Measurements from ENCODE around the gene WDR64.
"Not testable (repeated sequence)": the region's sequence is repeated elsewhere in the genome, so short reads cannot be mapped to it uniquely, and the experiment has no call there.

WDR64 gene

DNA sequence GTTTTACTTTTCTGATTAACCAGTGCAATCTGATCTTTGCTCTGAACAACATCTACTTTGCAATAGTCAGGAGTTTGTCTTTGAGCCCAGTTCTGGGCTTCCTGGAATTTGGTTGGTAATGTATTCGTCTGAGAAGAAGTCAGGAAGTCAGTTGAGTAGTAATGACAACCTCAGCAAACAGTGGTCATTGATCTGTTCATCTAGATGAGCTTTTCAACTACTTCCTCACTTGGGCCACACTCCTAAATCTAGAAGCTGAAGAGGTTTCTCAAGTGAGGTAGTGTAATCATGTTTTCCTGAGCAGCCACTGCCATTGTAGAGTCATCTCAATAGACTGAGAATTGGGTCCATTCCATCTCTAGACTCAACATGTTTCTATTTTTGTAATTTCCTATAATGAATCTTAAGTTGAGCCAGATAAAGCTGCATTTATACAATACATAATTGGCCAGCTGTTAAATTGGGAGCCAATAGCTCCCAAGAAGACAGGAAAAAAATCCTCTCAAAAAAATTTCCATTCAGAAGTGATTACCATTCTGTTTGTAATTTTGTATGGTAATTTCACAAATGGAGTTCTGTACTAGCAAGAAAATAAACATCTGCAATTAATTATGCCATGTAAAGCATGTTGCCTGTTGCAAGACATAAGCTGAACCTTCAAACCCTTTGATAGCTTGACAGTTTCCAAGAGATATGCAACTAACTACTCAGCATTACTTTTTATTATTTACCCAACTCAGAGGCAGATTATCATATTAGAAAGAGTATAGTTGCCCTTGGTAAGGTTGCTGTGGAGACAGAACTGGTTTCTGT, 49.6 kb downstream of the WDR64 start:
- no peak for DNase-seq (ENCODE audit: low read depth in 2 of 2)

DNA sequence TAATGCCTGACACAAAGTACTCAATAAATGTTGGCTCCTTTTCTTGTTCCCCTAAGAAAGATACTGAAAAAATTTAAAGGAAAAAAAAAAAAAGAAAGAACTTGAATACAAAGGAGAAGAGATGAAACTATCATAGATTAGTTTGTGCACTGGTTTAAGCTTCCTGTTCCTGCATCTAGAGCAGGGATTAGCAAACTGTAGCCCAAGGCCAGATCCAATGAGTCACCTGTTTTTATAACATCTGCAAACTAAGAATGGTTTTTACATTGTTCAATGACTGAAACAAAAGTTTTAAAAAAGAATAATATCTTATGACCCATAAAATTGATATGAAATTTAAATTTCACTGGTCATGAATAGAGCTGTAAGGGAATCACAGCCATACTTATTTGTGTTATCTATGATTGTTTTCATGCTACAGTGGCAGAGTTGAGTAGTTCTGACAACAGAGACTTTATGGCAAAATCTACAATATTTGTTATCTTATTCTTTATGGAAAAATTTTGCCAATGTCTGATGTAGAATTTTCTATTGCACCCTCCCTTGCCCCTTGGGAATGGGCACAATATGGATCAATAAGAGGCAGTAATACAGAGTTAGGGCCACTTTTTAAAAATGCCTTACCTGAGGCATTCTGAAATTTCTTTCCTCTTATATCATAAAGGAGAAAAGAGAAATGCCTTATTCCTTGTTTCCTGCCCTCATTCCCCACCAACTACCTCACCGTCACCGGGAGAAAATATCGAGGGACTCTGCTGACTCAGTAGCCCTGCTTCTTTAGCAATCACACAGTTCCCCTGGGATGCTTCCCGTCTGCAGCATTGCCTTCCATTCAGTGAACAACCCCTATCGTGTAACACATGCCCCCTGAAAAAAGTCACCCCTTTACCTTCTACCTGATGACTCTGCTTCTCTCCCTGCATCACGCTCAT, 50.6 kb downstream of the WDR64 start:
- DNase-seq (ENCODE audit: low read depth in 2 of 2): no peak

DNA sequence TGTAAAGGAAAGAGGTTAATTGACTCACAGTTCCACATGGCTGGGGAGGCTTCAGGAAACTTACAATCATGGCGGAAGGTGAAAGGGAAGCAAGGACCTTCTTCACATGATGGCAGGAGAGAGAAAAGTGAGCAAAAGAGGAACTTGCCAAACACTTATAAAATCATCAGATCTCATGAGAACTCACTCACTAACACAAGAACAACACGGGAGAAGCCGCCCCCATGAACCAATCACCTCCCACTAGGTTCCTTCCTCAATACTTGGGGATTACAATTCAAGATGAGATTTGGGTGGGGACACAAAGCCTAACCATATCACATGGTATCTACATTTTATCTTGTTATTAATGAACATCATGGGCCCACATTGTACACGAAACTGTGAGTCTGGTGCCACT, 51.7 kb downstream of the WDR64 start:
- DNase-seq (ENCODE audit: low read depth in 2 of 2): not testable (repeated sequence)

DNA sequence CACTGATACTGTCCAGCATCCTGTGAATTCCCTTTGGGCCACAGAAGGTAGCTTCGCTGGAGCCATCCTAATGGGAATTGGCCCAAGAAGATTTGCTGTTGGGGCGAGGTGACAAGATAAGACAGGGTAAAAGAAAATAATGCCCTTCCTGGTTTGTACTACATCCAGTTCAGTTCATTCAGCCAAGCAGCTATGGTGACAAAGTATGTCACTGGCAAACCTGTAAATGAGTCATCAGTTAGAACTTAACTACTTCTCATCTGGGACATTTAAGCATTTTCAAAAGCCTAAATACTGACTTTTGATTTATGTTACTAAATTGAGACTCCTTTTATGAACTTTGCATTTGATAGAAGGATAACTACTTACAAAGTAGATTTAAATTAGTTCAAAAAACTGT, 54.2 kb downstream of the WDR64 start:
- DNase-seq (ENCODE audit: low read depth in 2 of 2): no peak

DNA sequence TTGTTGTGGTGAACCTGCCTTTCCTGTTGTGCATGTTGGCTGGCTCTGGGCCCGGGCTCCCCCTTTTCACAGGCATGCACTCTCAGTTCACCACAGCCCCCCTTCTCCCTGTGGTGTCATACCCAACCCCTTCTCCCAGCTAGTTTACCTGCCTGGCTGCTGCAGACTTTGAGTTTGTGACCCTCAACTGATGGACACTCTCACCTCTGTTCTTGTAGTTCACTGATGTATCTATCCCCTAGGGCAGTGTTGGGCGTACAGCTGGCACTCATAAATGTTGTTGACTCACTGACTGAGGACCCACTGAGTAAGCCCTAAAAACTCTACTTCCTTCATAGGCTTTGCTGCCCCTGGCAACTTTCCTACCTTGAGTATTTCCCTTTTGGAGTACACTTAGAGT, 54.9 kb downstream of the WDR64 start:
- DNase-seq (ENCODE audit: low read depth in 2 of 2): no peak

DNA sequence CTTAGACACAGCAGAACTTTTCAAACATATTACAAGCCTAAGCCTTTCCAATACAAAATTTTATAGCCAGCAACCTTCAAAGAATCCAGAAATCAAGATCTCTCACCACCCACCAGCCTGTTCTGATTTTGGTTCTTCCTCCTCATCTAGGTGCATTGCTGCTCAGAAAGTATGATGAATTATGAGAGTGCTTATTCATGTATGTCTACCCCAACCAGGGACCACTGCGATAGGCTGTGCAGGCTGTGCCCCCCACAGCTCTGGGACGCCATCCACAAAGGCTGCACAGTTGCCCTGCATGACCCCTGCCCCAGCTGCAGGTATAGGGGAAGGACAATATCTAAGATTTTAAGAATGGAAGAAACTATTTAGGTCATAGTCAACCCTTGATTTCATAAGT, 55.4 kb downstream of the WDR64 start:
- DNase-seq (ENCODE audit: low read depth in 2 of 2): no peak

DNA sequence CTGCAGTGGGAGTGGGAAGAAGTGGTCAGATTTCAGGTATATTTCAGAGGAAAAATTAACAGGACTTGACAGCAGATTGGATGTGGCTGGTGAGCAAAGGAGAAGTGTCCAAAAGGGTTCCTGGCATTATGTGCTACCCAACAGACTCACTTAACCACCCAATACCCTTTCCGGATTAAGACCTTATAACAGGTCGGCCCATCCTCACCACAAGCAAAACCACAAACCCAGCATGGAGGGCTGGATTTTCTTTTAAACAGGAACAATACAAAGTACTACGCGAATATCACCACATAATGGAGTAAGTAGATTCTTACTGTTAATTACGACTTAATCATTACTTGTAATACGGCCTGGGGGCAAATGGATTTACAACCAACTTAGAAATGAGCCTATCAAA, 59.2 kb downstream of the WDR64 start:
- no peak for DNase-seq (ENCODE audit: low read depth in 2 of 2)

DNA sequence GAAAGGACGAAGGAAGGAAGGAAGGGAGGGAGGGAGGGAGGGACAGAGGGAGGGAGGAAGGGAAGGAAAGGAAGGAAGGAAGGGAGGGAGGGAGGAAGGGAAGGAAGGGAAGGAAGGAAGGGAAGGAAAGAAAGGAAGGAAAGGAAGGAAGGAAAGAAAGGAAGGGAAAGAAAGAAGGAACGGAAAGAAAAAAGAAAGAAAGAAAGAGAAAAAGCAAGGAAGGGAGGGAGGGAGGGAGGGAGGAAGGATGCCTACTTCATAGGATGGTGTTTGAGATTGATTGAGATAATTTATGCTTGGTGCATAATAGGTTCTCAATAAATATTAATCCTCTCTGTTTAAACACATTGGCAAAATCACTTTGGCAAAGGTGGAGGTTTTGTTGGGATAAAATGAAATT, 61.2 kb downstream of the WDR64 start:
- no peak for DNase-seq (ENCODE audit: low read depth in 2 of 2)

DNA sequence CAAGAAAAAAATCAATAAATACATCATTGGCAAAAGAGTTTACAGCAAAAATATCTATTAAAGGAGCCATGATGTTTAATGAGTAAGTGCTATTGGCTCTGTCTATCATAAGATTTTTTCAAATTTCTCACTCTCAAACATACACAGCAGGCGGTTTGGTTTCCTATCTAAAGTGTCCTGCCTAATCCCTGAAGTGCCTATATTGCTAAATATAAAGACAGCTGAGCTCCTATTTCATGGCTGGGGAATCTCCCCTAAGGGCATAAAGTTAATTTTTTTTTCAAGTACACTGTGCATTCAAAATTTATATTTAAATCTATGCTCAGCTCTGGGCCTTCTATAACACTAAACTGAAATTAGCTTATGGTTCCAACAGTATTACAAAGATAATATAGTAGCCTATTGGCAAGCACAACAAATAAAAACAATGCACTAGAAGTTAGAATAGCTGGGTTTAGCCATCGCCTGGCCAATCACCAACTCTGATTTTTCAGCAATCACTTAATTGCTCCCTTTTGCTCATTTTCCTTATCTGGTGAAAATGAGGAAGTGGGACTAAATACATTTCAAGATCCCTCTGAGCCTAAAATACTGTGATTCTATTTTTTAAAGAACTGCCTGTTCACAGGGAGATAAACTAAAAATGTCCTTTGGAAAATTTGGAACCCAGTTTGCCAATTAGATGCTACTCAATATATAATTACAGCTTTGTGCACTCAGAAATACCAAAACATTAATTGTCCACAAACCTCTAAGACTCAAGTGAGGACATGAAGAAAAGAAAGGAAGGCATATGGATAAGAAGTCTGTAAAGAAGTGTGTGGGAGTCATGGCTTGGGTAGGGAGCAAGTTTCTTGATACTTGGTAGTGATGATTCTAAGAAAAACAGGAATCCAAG, 62.5 kb downstream of the WDR64 start:
- no peak for DNase-seq (ENCODE audit: low read depth in 2 of 2)

DNA sequence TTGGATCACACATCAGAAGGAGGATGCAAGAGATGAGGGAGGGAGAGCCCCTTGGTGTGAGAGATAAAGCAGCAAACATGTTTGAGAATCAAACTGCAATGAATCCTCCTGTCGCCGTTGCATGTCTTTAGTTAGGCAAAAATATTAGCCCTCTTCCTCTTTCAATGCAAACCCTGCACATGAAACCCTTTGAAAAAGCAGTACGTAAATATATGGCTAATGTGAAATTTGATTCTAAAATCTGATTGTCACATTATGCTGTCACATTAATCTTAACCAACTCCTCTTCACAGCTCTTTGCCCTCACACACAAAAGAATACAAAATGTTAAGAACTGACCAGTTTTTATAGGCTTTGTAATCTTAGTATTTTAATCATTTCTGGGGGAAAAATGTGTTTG, 63.4 kb downstream of the WDR64 start:
- DNase-seq (ENCODE audit: low read depth in 2 of 2): no peak

DNA sequence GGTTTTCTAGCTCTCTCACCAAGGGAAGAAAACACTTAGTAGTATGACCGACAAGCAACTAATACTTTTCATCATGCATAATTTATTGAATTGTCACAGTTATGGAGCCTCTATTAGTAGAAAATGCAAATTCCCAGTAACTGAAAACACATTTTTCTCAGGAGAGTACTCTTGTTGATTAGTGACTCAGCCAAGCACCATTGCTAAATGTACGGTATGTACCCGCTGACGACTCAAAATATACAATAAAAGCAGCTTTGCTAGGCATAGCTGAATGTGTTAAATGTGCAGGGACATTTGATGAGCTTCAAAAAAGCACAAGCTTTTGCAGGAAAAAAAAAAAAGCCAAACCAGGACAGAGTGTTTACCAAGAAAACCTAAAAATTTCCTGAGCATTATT, 63.9 kb downstream of the WDR64 start:
- DNase-seq (ENCODE audit: low read depth in 2 of 2): no peak

DNA sequence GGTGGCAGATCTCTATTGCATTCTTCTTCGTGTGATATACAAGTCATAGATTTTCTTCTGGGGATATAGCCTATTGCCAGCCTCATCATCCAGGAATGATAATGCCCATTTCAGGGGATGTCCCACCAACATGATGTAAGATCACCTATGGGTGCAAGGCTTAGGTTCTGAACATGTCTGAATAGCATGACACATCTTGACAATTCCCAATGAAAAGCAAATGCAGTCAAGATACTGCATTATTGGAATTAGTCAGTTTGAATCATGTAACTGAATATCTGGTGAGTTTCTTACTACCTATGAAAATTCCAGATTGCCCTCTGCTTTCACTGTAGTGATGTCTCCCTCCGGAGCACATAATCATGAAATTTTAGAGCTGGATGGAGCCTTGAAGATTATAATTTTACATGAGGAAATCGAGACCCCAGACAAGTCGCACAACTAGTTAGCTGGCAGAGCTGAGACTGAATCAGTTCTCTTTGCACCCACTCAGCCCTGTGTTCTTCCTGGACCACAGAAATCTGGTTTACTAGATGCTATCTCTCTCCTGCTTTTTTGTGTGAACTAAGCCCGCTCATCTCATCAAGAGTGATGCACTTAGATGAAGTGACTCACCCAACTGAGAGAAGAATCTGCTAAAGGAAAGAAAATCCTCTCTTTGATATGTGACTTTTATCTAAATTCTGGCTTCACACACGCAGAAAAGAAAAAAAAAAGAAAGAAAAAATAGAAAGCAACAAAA, 65.0 kb downstream of the WDR64 start:
- DNase-seq (ENCODE audit: low read depth in 2 of 2): peak; percentile 4 to 17

DNA sequence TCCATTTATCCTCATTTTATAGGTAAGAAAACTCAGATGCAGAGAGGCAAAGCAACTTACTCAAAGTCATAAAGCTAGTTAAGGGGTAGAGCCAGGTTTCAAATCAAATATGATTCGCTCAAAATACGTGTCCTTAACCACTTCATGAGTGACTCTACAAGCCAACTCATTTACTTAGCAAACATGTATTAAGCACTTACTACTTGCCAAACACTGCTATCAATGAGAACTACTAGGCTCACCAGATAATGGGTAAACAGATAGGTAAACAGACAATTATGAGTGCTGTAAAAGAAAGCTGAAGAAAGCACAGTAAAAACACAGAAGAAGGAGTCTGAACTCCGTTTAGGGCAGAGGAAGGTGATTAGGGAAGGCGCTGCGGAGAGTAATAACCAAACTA, 65.9 kb downstream of the WDR64 start:
- no peak for DNase-seq (ENCODE audit: low read depth in 2 of 2)

DNA sequence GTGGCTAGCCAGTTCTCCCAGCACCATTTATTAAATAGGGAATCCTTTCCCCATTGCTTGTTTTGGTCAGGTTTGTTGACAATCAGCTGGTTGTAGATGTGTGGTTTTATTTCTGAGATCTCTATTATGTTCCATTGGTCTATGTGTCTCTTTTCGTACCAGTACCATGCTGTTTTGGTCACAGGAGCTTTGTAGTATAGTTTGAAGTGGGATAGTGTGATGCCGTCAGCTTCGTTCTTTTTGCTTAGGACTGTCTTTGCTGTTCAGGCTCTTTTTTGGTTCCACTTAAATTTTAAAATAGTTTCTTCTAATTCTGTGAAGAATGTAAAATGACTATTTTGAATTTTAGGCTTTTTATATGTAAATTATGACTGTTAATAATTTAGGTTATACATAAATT, 68.9 kb downstream of the WDR64 start:
- DNase-seq (ENCODE audit: low read depth in 2 of 2): no peak

DNA sequence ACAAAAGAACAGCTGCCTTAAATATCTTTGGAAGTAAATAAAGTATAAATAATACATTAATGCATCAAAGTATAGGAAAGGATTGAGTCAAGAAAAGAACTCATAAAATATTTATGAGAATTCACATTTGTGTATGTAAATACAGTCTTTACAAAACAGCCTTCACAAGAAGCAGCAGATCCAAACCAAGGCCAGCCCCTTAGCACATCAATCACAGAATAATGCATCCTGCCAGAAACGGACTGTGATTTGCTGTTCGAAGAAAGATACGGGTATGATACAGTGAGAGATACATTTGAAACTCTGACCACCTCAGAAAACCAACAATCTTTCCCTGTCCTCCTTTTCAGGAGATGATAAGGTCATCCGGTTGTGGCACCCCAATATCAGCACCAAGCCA, 70.9 kb downstream of the WDR64 start:
- no peak for DNase-seq (ENCODE audit: low read depth in 2 of 2)

DNA sequence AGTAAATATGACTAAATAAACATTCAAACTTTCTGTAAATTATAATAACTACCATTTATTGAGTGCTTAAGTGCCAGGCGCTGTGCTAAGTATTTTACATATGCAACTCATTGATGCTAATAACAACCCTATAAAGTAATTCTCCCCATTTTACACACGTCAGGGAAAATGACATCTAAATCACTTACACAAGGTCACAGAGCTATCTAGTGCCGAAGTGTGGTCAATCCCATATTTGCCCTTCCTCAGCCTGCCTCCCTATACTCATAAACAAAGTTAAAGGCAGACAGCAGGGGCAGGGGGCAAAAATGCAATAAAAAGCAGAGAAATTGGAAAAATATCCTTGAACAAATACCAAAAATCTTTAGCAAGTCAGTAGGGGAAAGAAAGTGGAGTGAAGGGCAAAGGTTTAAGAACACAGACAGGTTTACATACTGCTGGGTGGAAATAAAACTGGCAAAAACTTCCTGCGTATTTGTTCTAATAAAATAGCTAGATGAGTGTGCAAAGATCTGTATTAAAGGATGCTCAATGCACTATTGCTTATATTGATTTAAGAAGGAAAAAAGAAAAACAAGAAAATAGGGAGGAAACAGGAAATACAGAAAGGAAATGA, 72.8 kb downstream of the WDR64 start:
- DNase-seq (ENCODE audit: low read depth in 2 of 2): no peak

DNA sequence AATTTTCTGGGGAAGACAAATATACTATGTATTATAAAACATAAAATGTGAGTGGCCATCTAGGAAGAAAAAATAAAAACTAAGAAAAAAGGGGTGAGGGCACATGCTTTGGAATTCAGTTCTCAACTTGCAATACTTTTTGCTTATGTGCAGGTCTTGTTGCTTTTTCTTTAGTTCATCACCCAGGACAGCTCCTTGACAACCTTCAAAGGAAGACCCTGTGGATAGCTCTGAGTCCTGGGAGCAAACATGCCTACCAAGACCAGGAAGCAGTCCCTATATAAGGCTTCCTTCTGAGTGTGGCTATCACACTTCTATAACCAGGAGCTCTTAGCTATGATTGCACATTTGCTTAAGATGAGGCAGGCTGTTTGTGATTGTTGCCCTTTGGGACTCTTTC, 78.0 kb downstream of the WDR64 start:
- DNase-seq (ENCODE audit: low read depth in 2 of 2): no peak

DNA sequence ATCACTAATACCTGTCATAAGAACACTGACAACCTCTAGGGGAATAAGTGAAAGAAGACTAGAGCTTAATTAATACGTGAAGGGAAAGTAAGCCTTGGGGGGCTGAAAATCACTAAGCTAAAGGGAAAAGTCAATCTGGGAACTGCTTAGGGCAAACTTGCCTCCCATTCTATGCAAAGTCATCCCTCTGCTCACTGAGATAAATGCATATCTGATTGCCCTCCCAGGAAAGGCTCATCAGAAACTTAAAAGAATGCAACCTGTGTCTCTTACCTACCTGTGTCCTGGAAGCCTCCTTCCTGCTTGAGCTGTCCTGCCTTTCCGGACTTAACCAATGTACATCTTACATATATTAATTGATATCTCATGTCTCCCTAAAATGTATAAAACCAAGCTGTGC, 81.8 kb downstream of the WDR64 start:
- DNase-seq (ENCODE audit: low read depth in 2 of 2): no peak

DNA sequence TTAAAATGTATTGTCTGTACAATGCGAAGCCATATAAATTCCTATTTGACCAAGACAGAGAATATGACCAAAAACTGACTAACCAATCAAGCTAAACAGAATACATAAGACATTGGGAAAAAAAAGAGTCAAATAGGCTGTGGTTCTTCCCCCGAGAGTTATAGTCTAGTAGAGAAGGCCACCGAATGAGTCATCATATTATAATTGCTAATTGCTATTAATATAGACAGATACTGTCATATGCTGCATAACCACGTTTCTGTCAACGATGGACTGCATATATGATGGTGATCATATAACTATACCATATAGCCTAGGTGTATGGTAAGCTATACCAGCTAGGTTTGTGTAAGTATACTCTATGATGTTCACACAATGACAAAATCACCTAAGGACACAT, 82.5 kb downstream of the WDR64 start:
- DNase-seq (ENCODE audit: low read depth in 2 of 2): no peak

DNA sequence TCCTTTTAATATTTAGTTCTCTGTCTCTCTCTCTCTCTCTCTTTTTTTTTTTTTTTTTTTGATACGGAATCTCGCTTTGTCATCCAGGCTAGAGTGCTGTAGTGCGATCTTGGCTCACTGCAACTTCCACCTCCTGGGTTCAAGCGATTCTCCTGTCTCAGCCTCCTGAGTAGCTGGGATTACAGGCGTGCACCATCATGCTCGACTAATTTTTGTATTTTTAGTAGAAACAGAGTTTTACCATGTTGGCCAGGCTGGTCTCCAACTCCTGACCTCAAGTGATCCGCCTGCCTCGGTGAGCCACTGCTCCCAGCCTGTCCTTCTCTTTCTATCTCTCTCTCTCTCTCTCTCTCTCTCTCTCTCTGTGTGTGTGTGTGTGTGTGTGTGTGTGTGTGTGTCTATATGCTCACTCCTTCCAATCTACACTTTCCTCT, 83.4 kb downstream of the WDR64 start:
- DNase-seq (ENCODE audit: low read depth in 2 of 2): not testable (repeated sequence)

DNA sequence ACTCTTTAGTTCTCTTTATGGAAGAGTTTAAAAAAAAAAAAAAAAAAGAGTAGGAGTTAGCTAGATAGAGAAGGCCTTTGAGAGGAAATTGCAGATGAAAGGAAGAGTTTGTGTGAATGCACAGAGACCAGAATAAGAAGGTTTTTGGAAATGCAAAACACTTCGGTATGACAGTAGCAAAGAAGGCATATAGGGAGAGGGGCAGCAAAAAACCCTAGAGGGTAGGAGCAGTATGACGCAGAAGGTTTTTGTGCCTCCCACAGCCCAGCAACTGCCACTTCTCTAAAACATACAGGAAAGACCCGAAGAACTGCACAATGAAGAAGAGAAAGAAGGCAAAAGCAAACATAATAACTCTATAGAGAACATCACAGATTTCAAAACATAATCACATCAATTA, 84.3 kb downstream of the WDR64 start:
- DNase-seq (ENCODE audit: low read depth in 2 of 2): no peak

Data from stimulated activated CD8-positive, alpha-beta memory T cell treated with anti-CD3 and anti-CD28 coated beads, Interleukin-7, amount 100 ng/mL, for 4 hours (primary cell).